Measurements from ENCODE around the gene SPATA31C2.
"Not testable (repeated sequence)": the region's sequence is repeated elsewhere in the genome, so short reads cannot be mapped to it uniquely, and the experiment has no call there.

SPATA31C2 gene

DNA sequence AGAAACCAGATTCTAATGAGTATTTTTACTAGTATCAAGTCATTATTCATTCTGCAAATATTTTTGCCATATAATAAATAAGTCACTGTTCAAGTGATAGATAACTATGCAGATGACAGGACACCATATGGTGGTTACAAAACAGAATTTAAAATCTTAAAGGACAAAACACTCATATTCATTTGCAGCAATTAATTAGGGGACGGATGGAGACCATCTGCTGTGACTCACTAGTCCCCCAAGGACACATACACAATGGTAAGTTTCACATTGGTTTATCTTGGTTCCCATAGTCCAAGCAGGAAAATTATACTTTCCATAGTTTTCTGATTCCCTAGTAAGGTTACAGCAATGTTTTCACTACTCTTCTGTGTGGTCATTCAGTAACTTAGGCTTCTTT lies 28.4 kb upstream of the SPATA31C2 start:
- no peak for DNase-seq (ENCODE audit: low read depth)
- H3K4me3 ChIP-seq (ENCODE audit: low read length), result no peak overlapping the region
- TF ChIP-seq, protein P1, sequence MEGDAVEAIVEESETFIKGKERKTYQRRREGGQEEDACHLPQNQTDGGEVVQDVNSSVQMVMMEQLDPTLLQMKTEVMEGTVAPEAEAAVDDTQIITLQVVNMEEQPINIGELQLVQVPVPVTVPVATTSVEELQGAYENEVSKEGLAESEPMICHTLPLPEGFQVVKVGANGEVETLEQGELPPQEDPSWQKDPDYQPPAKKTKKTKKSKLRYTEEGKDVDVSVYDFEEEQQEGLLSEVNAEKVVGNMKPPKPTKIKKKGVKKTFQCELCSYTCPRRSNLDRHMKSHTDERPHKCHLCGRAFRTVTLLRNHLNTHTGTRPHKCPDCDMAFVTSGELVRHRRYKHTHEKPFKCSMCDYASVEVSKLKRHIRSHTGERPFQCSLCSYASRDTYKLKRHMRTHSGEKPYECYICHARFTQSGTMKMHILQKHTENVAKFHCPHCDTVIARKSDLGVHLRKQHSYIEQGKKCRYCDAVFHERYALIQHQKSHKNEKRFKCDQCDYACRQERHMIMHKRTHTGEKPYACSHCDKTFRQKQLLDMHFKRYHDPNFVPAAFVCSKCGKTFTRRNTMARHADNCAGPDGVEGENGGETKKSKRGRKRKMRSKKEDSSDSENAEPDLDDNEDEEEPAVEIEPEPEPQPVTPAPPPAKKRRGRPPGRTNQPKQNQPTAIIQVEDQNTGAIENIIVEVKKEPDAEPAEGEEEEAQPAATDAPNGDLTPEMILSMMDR (conservative IDR thresholded peaks at IDR 0.05; ENCODE audit: low read depth, low read length), result no peak

DNA sequence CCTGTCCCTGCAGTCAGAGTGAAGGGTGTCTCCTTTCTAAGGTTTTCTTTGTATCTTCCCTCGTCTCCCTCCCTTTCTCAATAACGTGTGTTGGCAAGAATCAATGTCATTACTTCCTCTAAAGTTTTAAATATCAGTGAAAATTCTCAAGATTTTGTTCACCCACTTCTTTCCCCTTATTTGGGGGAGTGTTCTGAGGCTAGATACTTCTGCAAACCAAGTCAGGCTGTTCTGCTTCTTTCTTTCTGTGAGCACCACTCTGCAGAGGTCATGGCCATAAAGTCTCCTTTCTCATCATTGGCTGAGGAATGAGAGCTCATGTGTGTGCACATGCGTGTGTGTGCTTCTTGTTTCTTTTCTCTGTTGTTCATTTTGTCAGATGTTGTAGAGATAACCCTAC lies 26.6 kb upstream of the SPATA31C2 start:
- TF ChIP-seq, protein P1 (conservative IDR thresholded peaks at IDR 0.05; ENCODE audit: low read depth, low read length), result no peak

DNA sequence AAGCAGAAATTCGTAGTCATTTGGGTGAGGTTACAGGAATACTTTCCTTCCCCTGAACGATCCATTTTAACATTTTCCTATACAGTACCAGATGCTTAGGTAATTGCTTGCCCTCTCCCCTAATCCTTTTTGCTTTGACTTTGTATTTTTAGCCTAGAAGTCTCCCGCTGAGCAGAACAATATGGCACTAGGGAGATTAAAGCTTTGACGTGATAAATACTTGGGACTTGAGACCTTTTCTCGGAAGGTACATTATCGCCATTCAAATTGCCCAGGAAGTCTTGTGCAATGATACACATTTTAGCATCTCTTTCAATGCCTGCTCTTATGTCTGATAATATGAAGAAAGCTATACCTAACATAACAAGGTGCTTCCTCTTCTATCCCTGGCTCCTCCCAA lies 22.9 kb upstream of the SPATA31C2 start:
- TF ChIP-seq, protein P1 (conservative IDR thresholded peaks at IDR 0.05; ENCODE audit: low read depth, low read length), result no peak
- DNase-seq (ENCODE audit: low read depth), result no peak

More for the DNA sequence above, 26.6 kb upstream of the SPATA31C2 start:
- H3K4me3 ChIP-seq (ENCODE audit: low read length), result no peak overlapping the region
- no peak for DNase-seq (ENCODE audit: low read depth)

DNA sequence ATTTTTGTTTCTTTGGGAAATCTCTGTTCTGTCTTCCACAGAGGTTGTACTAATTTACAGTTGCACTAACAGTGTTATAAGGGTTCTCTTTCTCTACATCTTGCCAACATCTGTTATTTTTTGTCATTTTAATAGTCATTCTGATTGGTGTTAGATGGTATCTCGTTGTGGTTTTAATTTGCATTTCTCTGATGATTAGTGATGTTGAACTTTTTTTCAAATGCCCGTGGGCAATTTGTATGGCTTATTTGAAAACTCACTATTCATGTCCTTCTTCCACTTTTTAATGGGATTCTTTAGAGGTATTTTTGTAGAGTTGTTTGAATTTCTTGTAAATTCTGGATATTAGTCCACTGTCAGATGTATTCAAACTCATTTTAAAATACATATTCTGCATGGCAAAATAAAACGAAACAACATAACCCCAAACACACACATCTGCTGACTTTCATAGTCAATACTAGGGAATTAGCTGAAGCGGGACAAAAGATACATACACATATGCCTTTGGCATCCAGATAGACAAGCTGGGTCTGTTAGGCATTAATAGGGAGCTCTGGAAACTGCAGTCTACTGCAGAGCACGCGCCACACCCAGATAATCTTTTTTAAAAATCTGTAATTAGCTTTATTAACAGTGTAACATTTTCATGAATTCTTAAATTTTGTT lies 5.8 kb upstream of the SPATA31C2 start:
- TF ChIP-seq, protein P1 (conservative IDR thresholded peaks at IDR 0.05; ENCODE audit: low read depth, low read length), result no peak
- DNase-seq (ENCODE audit: low read depth), result no peak
- H3K4me3 ChIP-seq (ENCODE audit: low read length), result no peak overlapping the region

More for the DNA sequence above, 22.9 kb upstream of the SPATA31C2 start:
- H3K4me3 ChIP-seq (ENCODE audit: low read length), result no peak overlapping the region

DNA sequence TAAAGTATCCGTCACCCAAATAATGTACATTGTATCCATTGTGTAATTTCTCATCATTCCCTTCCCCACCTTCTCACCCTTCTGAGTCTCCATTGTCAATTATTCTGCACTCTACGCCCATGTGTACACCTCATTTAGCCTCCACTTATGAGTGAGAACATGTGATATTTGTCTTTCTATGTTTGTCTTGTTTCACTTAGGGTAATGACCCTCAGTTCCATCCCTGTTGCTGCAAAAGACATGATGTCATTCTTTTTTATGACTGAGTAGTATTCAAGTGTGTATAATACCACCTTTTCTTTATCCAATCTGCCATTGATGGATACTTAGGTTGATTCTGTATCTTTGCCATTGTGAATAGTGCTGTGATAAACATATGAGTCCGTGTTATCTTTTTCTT lies 4.9 kb upstream of the SPATA31C2 start:
- DNase-seq (ENCODE audit: low read depth), result no peak
- H3K4me3 ChIP-seq (ENCODE audit: low read length), result no peak overlapping the region
- TF ChIP-seq, protein P1 (conservative IDR thresholded peaks at IDR 0.05; ENCODE audit: low read depth, low read length), result no peak

- DNase-seq (ENCODE audit: low read depth); H3K4me3 ChIP-seq (ENCODE audit: low read length): not testable (repeated sequence)
Measured at GRCh38 chr9:88133552-88133951, 4.7 kb downstream of the SPATA31C2 start.

DNA sequence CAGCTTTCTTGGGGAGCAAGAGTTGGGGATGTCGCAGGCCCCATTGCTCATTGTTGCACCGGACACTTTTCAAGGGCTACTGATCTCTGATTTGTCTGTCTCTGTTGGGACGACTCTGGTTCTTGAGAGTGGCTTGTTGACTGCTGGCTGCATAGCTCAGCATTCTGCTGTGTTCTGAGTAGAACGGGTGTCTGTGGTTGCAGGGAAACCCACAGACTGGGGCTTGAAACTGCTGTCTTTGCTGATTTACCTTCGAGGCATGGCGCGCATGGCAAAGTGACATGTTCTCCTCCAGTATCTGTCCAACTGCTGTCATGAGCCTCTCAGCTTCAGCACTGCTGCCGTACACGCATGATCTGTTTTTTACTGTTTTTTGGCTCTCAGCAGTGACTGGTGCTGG lies 8.7 kb downstream of the SPATA31C2 start:
- not testable (repeated sequence) for DNase-seq (ENCODE audit: low read depth); H3K4me3 ChIP-seq (ENCODE audit: low read length)

GRCh38 chr9:88127700-88128300 lies 10.5 kb downstream of the SPATA31C2 start:
- DNase-seq (ENCODE audit: low read depth); H3K4me3 ChIP-seq (ENCODE audit: low read length): not testable (repeated sequence)

- DNase-seq (ENCODE audit: low read depth); H3K4me3 ChIP-seq (ENCODE audit: low read length): not testable (repeated sequence)
Measured at GRCh38 chr9:88123413-88123812, 14.9 kb downstream of the SPATA31C2 start.

- not testable (repeated sequence) for H3K4me3 ChIP-seq (ENCODE audit: low read length)
Measured at GRCh38 chr9:88118121-88118520, 20.2 kb downstream of the SPATA31C2 start.

GRCh38 chr9:88114968-88115612 lies 23.2 kb downstream of the SPATA31C2 start:
- not testable (repeated sequence) for DNase-seq (ENCODE audit: low read depth); H3K4me3 ChIP-seq (ENCODE audit: low read length)

More at GRCh38 chr9:88118121-88118520, 20.2 kb downstream of the SPATA31C2 start:
- not testable (repeated sequence) for DNase-seq (ENCODE audit: low read depth)

- not testable (repeated sequence) for DNase-seq (ENCODE audit: low read depth); H3K4me3 ChIP-seq (ENCODE audit: low read length)
Measured at GRCh38 chr9:88114283-88114967, 23.9 kb downstream of the SPATA31C2 start.
